ENCODE results near the gene ADGRB2. TPM values are rescaled to one million over a fixed set of nuclear protein-coding genes. Genes with fewer than 3 reads are reported as not detected.

Gene ADGRB2
- polyA plus RNA-seq, 1 experiment = 5.4 TPM

DNA sequence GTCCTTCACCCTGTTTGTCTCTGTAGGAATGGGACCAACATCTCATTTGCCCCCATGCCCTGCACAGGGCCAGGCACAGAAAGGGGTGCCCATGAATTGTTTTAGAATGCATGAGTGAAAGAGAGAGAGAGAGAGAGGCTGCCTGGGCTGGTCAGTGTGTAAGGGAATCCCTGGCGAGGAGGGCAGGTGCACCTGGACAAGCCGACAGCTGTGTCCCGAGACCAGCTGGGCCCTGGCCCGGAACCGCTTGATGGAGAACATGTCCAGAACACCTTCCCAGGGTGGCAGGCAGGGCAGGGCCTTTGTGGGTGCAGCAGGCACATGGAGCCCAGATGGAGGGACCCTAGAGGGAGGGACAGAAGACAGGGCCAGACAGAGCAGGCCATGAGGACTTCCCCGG is 28.9 kb upstream of the ADGRB2 start:
- DNase-seq (ENCODE audit: low read depth, low spot score) = no peak
- no peaks in the 10 kb centered on the region for H3K27me3 ChIP-seq (ENCODE audit: control insufficient read depth, insufficient read depth, low read length)
- H3K4me3 ChIP-seq (ENCODE audit: low read depth, low read length) = no peak overlapping the region
- peak overlapping the region; percentile 21 for H3K27ac ChIP-seq (ENCODE audit: low read depth, low read length)
- CTCF ChIA-PET = interaction anchor here (0.7 kb wide), 1 partner anchor 171 kb away, joined by 3 read pairs; no protein-coding TSS in a partner anchor
- H3K9me3 ChIP-seq (ENCODE audit: control insufficient read depth, insufficient read depth, low read length) = no peaks in the 10 kb centered on the region
- POLR2A ChIA-PET = no interaction called here
- TF ChIP-seq, protein P1, sequence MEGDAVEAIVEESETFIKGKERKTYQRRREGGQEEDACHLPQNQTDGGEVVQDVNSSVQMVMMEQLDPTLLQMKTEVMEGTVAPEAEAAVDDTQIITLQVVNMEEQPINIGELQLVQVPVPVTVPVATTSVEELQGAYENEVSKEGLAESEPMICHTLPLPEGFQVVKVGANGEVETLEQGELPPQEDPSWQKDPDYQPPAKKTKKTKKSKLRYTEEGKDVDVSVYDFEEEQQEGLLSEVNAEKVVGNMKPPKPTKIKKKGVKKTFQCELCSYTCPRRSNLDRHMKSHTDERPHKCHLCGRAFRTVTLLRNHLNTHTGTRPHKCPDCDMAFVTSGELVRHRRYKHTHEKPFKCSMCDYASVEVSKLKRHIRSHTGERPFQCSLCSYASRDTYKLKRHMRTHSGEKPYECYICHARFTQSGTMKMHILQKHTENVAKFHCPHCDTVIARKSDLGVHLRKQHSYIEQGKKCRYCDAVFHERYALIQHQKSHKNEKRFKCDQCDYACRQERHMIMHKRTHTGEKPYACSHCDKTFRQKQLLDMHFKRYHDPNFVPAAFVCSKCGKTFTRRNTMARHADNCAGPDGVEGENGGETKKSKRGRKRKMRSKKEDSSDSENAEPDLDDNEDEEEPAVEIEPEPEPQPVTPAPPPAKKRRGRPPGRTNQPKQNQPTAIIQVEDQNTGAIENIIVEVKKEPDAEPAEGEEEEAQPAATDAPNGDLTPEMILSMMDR (IDR thresholded peaks at IDR 0.05; ENCODE audit: low read depth, low read length) = no peak

DNA sequence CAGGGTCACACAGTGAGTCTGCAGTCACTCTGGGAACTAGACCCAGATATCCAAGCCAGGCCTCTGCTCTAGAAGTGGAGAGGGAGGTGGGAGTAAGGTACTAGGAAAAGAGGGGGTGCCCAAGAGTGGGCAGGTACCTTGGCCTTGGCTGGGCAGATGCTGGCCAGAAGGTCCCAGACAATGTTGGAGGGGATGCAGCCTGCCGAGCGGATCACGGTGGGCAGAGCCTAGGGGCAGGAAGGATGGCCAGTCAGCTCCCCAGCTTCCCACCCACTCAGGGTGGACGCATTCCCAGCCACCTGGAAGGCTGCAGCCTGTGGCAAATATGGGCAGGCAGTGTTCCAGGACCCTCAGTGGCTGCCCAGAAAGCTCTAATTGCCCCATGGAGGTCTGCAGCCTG is 28.4 kb upstream of the ADGRB2 start:
- Histone ChIP-seq H3K9me3 (ENCODE audit: control insufficient read depth, insufficient read depth, low read length) (no peaks in the 10 kb centered on the region), H3K4me3 (ENCODE audit: low read depth, low read length) (no peak overlapping the region), H3K27me3 (ENCODE audit: control insufficient read depth, insufficient read depth, low read length) (no peaks in the 10 kb centered on the region), H3K27ac (ENCODE audit: low read depth, low read length) (peak overlapping the region; percentile 31)
- CTCF ChIA-PET = interaction anchor here (0.7 kb wide), 1 partner anchor 172 kb away, joined by 3 read pairs; no protein-coding TSS in a partner anchor
- no peak for DNase-seq (ENCODE audit: low read depth, low spot score)
- POLR2A ChIA-PET = no interaction called here
- TF ChIP-seq, protein P1 (IDR thresholded peaks at IDR 0.05; ENCODE audit: low read depth, low read length) = no peak

DNA sequence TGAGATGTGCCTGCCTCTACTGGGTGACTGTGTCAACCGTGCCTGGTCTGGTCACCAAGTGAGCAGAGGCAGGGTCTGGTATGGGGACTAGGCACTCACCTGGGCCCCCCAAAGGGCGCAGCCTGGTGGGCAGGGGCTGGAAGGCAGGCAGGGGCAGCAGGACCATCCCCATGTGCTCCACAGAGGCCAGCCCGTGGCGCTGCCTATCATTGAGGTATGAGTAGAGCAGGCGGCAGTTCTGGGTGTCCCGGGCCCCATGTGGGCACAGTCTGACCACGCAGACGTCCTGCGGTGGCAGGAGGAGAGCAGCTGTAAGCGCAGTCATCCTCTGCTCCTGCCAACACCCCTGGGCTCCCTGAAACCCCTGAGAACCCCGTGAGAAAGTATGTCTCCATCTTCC is 28.0 kb upstream of the ADGRB2 start:
- H3K27me3 ChIP-seq (ENCODE audit: control insufficient read depth, insufficient read depth, low read length) = no peaks in the 10 kb centered on the region
- TF ChIP-seq, protein P1 (IDR thresholded peaks at IDR 0.05; ENCODE audit: low read depth, low read length) = no peak
- no peak overlapping the region for H3K4me3 ChIP-seq (ENCODE audit: low read depth, low read length)
- ChIA-PET CTCF (no interaction called here), POLR2A (no interaction called here)
- DNase-seq (ENCODE audit: low read depth, low spot score) = no peak
- no peaks in the 10 kb centered on the region for H3K9me3 ChIP-seq (ENCODE audit: control insufficient read depth, insufficient read depth, low read length)
- peak overlapping the region; percentile 31 for H3K27ac ChIP-seq (ENCODE audit: low read depth, low read length)

DNA sequence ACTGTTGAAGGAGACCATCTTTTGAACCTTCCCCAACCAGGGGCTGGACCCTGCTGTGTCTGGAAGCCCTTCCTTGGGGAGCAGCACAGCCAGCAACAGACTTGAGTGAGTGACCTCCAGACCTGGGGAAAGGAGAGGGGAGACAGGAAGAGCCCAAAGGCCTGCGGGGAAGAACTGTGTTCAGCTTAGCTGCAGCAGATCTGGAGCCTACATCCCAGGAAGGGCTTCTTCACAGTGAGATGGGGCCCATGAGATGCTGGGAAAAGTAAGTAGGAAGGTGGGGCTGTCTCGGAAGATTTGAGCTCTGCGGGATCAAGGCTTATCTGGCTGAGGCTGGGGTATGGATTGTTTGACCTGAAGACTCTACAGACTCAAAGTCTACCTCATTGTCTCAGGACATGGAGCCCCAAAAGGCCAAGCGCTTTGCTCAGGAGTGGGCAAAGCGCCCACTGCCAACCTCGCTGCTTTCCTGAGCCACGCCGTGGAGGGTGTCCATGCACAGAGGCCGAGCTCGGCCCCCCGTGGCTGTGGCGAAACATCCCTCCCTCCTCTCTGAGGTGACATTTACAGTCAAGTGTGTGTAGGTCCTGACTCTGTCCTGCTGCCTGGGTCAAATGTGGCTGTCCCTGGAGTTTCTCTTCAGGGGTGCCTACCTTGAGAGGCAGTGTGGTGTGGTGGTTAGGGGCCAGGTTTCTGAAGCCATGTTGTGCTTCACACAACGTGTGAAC is 27.2 kb upstream of the ADGRB2 start:
- DNase-seq (ENCODE audit: low read depth, low spot score) = no peak
- ChIA-PET CTCF (interaction anchor here (0.9 to 4.6 kb wide), 3 partner anchors 28 to 227 kb away, joined by 3 to 44 read pairs (median 5); no protein-coding TSS in a partner anchor), POLR2A (interaction anchor here (0.6 kb wide), 2 partner anchors 29 to 347 kb away, joined by 4 read pairs; no protein-coding TSS in a partner anchor)
- Histone ChIP-seq H3K27me3 (ENCODE audit: control insufficient read depth, insufficient read depth, low read length) (no peaks in the 10 kb centered on the region), H3K27ac (ENCODE audit: low read depth, low read length) (peak overlapping the region; percentile 39), H3K9me3 (ENCODE audit: control insufficient read depth, insufficient read depth, low read length) (no peaks in the 10 kb centered on the region), H3K4me3 (ENCODE audit: low read depth, low read length) (no peak overlapping the region)
- TF ChIP-seq, protein P1 (IDR thresholded peaks at IDR 0.05; ENCODE audit: low read depth, low read length) = no peak

DNA sequence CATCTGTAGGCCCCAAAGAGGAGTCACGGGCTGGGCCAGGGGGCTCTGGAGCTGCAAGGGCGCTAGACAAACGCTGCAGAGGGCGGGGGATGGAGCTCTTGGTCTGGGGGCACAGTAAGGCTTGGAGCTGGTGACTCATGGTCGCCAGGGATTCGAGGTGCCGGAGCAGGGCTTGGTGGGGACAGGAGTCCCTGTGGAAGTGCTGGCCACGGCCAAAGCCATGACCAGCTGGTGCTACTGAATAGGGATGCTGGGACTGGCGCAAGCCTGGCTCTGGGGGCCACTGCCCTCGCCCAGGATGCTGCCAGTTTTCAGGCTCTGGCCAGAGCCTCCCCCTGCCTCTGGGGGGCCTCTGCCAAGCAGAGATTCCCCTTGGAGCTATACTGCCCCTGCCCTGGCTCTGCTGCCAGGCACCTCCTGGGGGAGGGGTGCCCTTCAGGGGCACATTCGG is 26.5 kb upstream of the ADGRB2 start:
- Histone ChIP-seq H3K27ac (ENCODE audit: low read depth, low read length) (peak overlapping the region; percentile 39), H3K27me3 (ENCODE audit: control insufficient read depth, insufficient read depth, low read length) (no peaks in the 10 kb centered on the region), H3K9me3 (ENCODE audit: control insufficient read depth, insufficient read depth, low read length) (no peaks in the 10 kb centered on the region), H3K4me3 (ENCODE audit: low read depth, low read length) (no peak overlapping the region)
- ChIA-PET POLR2A (interaction anchor here (0.6 kb wide), 3 partner anchors 348 to 581 kb away, joined by 4 to 5 read pairs (median 4); no protein-coding TSS in a partner anchor), CTCF (interaction anchor here (0.8 to 4.6 kb wide), 7 partner anchors 8 to 272 kb away, joined by 3 to 52 read pairs (median 15); no protein-coding TSS in a partner anchor)
- TF ChIP-seq, protein P1 (IDR thresholded peaks at IDR 0.05; ENCODE audit: low read depth, low read length) = no peak
- DNase-seq (ENCODE audit: low read depth, low spot score) = no peak
